LNCAP (cell line): Measurements from ENCODE around the gene GID8.

ENCODE experiments used
- CTCF ChIP-seq: fragments of 450-650 bp; IDR thresholded peaks from 2 replicates; pipeline ENCODE4 v1.5.1; 2017; ENCODE audit warnings: mild to moderate bottlenecking

GID8 gene

GRCh38 chr20:62990306-62990825, 52.4 kb downstream of the GID8 start:
- TF ChIP-seq CTCF, result no peak

- no peak for TF ChIP-seq CTCF
Observed at GRCh38 chr20:62991196-62991807, 53.4 kb downstream of the GID8 start.

GRCh38 chr20:62991863-62992262, 53.9 kb downstream of the GID8 start:
- no peak for TF ChIP-seq CTCF

DNA sequence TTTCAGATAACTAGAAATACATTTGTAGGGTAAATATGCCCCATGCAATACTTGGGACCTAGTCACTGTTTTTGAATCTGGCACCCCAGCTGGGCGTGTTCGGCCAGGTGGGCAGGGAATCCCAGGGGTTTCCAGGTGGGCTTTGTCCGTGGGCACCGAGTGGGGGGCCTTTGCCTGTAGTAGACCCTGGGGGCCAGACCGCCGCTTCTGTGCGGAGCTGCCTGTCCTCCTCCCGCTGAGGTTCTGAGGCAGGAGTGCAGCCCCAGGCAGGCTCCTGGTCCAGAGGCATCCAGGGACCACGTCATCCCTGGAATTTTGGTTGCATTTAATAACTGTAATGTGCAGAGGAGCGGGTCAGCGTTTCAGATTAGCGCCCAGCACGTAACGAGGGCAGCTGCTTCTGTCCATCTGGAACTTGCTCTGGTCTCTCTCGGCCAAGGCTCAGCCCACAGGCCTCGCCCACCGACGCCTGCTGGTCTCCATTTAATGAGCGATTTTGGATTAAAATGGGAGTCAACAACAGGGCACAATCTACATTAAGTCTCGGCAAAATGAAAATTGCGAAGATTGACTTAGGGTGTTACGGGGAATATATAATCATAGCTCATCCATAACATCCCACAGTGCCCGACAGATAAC, 56.0 kb downstream of the GID8 start:
- no peak for TF ChIP-seq CTCF

GRCh38 chr20:62994869-62995281, 56.9 kb downstream of the GID8 start:
- TF ChIP-seq CTCF, result no peak

- TF ChIP-seq CTCF, result no peak
Observed at GRCh38 chr20:62995481-62995880, 57.5 kb downstream of the GID8 start.

- no peak for TF ChIP-seq CTCF
Observed at GRCh38 chr20:62995898-62996595, 58.1 kb downstream of the GID8 start.
